D721Med (cell line): Measurements from ENCODE around the gene PRDX3.

ENCODE experiments used
- DNase-seq: peaks from one replicate; pipeline ENCODE4 v3.0.0; 2011; ENCODE audit warnings: low spot score; ENCODE audit not compliant: insufficient read length
- FAIRE-seq: peaks from 2 replicates; lab custom pipeline; 2011; peaks lifted over from hg19 to GRCh38; lab: Jason Lieb, UNC
- CTCF ChIP-seq: IDR thresholded peaks from 2 replicates; pipeline ENCODE4 v1.5.1; 2012; ENCODE audit warnings: mild to moderate bottlenecking, control low read depth; ENCODE audit not compliant: insufficient read depth; ENCODE audit errors: missing control alignments

Gene PRDX3

GRCh38 chr10:119136084-119136483 is 42.5 kb downstream of the PRDX3 start:
- no peak for FAIRE-seq
- no peak for TF ChIP-seq CTCF
- DNase-seq, result no peak

GRCh38 chr10:119135513-119135881 is 43.1 kb downstream of the PRDX3 start:
- FAIRE-seq (no peak), DNase-seq (no peak)
- TF ChIP-seq CTCF, result no peak

GRCh38 chr10:119133949-119134348 is 44.7 kb downstream of the PRDX3 start:
- TF ChIP-seq CTCF, result no peak
- no peak for FAIRE-seq
- no peak for DNase-seq

GRCh38 chr10:119132521-119133345 is 45.9 kb downstream of the PRDX3 start:
- no peak for TF ChIP-seq CTCF
- DNase-seq (no peak), FAIRE-seq (no peak)

GRCh38 chr10:119131512-119132240 is 46.9 kb downstream of the PRDX3 start:
- DNase-seq (no peak), FAIRE-seq (no peak)
- TF ChIP-seq CTCF, result no peak

GRCh38 chr10:119129721-119130120 is 48.9 kb downstream of the PRDX3 start:
- no peak for TF ChIP-seq CTCF
- FAIRE-seq, result no peak
- DNase-seq, result no peak

- TF ChIP-seq CTCF, result no peak
- no peak for FAIRE-seq
- DNase-seq, result no peak
These were observed 52.7 kb downstream of the PRDX3 start for GRCh38 chr10:119125942-119126341.
